Thyroid gland (tissue), 4 donors: ENCODE results near the gene SDHC.

Source experiments
- CTCF ChIP-seq, 6 experiments: fragments of 200-600 bp in 3 of 6; fragments of 450-650 bp in 3 of 6; sonication (generic) in 3 of 6; IDR thresholded peaks; one replicate each; pipeline ENCODE4 v1.5.1; 2016 to 2019; ENCODE audit warnings: antibody characterized with exemption in 6 of 6, mild to moderate bottlenecking in 2 of 6, inconsistent platforms in 1 of 6, moderate library complexity in 1 of 6
- POLR2A ChIP-seq, 2 donors: fragments of 450-650 bp; IDR thresholded peaks; one replicate each; pipeline ENCODE4 v1.6.1; 2017; ENCODE audit warnings: antibody characterized with exemption in 2 of 2, mild to moderate bottlenecking in 2 of 2, moderate library complexity in 1 of 2

DNA sequence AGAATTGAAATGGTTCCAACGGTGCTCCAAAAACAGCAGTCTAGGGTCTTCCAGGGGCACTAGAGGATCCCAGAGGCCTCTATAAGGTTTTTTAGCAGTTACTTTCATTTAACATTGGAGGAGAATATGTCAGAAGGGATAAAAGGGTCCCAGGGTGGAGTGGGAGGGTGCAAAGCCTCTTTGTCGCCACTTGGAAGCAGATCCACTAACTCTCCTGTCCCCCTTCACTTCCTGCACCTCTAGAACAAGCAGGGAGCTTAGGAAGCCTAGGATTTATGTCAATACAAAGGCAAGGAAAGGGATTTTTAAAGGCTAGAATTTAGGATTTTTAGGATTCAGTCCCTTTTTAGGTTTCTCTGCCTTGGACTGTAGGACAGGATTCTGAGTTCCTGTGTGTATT, 47.3 kb upstream of the SDHC start:
- no peak for TF ChIP-seq CTCF (IDR thresholded peaks at IDR 0.05)
- no peak for TF ChIP-seq POLR2A (IDR thresholded peaks at IDR 0.05)
